Activated naive CD4-positive, alpha-beta T cell treated with anti-CD3 and anti-CD28 coated beads, Interleukin-2, amount 50 U/mL, for 72 hours (primary cell): ENCODE measurements around the gene MAPK1. TPM values are rescaled to one million over a fixed set of nuclear protein-coding genes. Genes with fewer than 3 reads are reported as not detected.
"Not testable (repeated sequence)": the region's sequence is repeated elsewhere in the genome, so short reads cannot be mapped to it uniquely, and the experiment has no call there.

ENCODE experiments used
- ATAC-seq, 2 donors: fragments of 150-1000 bp; cut with Tn5 transposase; 2 replicates each; pipeline ENCODE4 v1.10.0; 2021; ENCODE audit warnings: mild to moderate bottlenecking in 2 of 2, moderate library complexity in 2 of 2
- DNase-seq, 2 donors: peaks; one replicate each; pipeline ENCODE4 v3.0.0; 2021 to 2022; ENCODE audit warnings: low spot score in 2 of 2
- H3K27ac Mint-ChIP-seq, 2 donors: one replicate each; pipeline ENCODE4 v1.8.0; 2022; ENCODE audit warnings: mild to moderate bottlenecking in 2 of 2, mixed read lengths in 2 of 2
- H3K36me3 Mint-ChIP-seq, 2 donors: one replicate each; pipeline ENCODE4 v1.8.0; 2022; ENCODE audit warnings: mixed read lengths in 2 of 2
- H3K9me3 Mint-ChIP-seq, 2 donors: one replicate each; pipeline ENCODE4 v1.8.0; 2022; ENCODE audit warnings: mixed read lengths in 2 of 2
- total RNA-seq, 2 donors: library from RNA; stranded (reverse); gene quantifications; one replicate each; pipeline ENCODE4 v1.2.3, GENCODE V29; 2022

The MAPK1 gene
- total RNA-seq, 2 donors from 2014 or later: 80.3 to 92.6 TPM

DNA sequence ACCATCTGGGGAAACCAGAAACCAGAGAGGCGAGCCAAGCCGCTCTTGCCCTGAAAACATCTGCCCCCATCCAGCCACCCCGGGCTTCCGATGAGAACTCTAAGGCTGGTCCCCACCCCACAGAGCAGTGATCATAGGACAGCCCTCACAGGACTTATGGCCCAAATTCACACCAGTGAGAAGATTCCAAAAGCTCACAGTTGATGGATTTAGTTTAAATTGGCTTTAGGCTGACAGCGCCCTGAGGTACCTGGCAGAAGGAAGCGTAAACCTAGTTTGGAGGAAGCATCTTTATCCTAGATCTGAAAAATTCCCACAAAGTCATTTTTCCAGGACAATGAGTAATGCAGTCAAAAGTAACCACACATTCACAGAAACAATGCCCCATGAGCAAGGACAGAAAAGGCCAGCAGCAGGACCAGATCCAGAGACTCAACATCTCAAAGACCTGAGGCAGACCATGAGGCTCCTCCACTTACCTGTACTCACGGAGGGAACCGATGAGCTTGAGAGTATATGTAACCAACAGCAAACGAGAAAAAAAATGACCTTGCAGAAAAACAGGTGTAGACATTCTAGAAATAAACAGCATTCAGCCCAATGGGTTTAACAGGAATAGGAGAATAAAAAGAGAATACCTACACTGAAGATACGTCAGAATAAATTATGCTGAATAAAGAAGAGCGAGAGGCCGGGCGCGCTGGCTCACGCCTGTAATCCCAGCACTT lies 150.9 kb downstream of the MAPK1 start:
- DNase-seq, H3K27ac Mint-ChIP-seq, H3K9me3 Mint-ChIP-seq, H3K36me3 Mint-ChIP-seq, ATAC-seq: not testable (repeated sequence)

DNA sequence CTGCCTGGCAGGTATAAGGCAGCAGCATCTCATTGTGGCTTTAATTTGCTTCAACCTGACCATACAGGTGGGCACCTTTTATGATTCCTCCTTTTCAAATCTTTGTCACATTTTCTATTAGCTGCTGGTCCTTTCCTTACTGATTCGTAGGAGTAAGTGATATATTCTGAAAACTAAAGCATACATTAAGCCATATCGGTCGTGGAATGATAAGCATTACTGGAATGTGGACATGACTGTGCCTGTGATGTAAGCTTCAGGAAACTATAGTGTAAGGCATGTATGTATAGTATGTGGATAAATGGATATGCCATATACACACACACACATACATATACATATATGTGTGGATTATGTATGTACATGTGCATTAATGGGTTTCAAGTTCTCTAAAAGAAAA lies 152.7 kb downstream of the MAPK1 start:
- no peak overlapping the region for H3K27ac Mint-ChIP-seq
- no peaks in the 10 kb centered on the region for H3K36me3 Mint-ChIP-seq
- DNase-seq (no peak), ATAC-seq (no peak)
- H3K9me3 Mint-ChIP-seq: no peaks in the 10 kb centered on the region

DNA sequence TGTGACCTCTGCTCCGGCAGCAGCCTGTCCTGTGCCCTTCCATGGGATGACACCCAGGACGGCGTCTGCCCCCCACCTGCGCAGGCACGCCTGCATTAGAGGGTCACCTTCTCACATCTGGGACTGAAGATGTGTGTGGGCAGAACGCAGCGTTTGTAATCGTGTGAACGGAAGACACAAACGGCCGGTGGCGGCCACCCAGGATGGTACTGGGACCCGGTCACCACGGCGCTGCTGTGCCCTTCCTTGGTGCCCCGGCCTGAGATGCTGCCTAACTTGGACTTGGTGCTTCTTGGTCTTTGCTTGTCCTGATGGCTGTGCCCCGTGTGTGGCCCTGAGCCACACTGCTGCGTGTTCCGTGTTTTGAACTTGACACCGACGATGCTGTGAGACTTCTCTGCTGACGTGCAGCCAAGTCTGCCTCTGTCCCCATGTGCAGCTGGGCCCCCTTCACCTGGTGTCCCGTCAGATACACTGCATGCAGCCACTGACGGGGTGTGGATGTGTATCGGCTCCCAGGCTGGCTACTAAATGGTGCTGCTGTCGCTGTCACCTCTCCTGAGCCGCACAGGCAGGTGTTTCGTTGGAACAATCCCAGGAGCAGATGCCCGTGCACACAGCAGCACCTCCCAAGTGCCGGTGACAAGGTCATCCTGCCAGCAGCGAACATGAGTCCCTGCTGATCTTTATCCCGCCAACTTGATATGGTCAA lies 153.2 kb downstream of the MAPK1 start:
- ATAC-seq (no peak), DNase-seq (no peak)
- Mint-ChIP-seq H3K36me3 (no peaks in the 10 kb centered on the region), H3K27ac (no peak overlapping the region), H3K9me3 (no peaks in the 10 kb centered on the region)

GRCh38 chr22:21713428-21714058 lies 153.9 kb downstream of the MAPK1 start:
- H3K36me3 Mint-ChIP-seq: no peaks in the 10 kb centered on the region
- no peak for DNase-seq
- no peak overlapping the region for H3K27ac Mint-ChIP-seq
- ATAC-seq: peak; percentile 65 to 75
- no peaks in the 10 kb centered on the region for H3K9me3 Mint-ChIP-seq

- Mint-ChIP-seq H3K9me3 (no peaks in the 10 kb centered on the region), H3K27ac (no peak overlapping the region), H3K36me3 (no peaks in the 10 kb centered on the region)
- peak; percentile 84 to 92 for ATAC-seq
- DNase-seq: peak in 1 of 2 donors; percentile 55
Measured at GRCh38 chr22:21712751-21713427, 154.6 kb downstream of the MAPK1 start.

GRCh38 chr22:21711851-21712250 lies 155.6 kb downstream of the MAPK1 start:
- no peaks in the 10 kb centered on the region for H3K9me3 Mint-ChIP-seq
- H3K27ac Mint-ChIP-seq: no peak overlapping the region
- no peaks in the 10 kb centered on the region for H3K36me3 Mint-ChIP-seq
- DNase-seq: no peak
- ATAC-seq: no peak

GRCh38 chr22:21710156-21710555 lies 157.3 kb downstream of the MAPK1 start:
- H3K36me3 Mint-ChIP-seq: no peaks in the 10 kb centered on the region
- no peak for ATAC-seq
- DNase-seq: no peak
- no peak overlapping the region for H3K27ac Mint-ChIP-seq
- H3K9me3 Mint-ChIP-seq: no peaks in the 10 kb centered on the region

DNA sequence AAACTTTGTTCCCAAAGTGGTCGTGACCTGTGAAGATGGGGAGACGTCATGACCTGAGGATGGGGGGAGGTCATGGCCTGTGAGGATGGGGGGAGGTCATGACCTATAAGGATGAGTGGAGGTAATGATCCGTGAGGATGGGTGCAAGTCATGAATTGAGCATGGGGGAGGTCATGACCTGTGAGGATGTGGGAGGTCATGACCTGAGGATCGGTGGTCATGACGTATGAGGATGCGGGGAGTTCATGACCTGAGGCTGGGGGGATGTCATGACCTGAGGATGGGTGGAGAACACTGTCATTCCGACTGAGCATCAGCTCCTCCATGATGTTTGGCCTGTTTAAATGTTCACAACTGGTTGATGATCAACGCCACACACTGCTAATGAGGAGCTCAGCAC lies 157.8 kb downstream of the MAPK1 start:
- DNase-seq (no peak), ATAC-seq (no peak)
- Mint-ChIP-seq H3K27ac (no peak overlapping the region), H3K36me3 (no peaks in the 10 kb centered on the region), H3K9me3 (no peaks in the 10 kb centered on the region)

DNA sequence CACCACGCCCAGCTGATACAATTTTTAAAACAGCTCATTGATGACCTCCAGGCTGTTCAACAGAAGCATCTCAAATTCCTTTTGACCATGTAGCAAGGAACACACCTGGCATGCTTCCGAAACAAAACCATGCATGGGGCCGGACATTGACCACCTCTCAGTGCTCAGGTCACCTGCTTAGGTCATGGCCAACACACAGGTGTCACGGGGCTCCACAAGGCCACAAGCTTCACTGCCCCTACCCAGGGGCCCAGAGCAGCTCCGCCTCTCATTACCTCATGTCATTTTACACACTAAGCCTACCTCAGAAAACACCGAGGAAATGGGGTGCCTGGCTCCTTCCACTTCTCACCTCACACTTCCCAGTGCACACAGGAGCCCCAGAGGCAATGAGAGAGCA lies 158.5 kb downstream of the MAPK1 start:
- no peak overlapping the region for H3K27ac Mint-ChIP-seq
- no peaks in the 10 kb centered on the region for H3K9me3 Mint-ChIP-seq
- H3K36me3 Mint-ChIP-seq: no peaks in the 10 kb centered on the region
- ATAC-seq (no peak), DNase-seq (no peak)

GRCh38 chr22:21707677-21708076 lies 159.8 kb downstream of the MAPK1 start:
- no peak for DNase-seq
- no peaks in the 10 kb centered on the region for H3K36me3 Mint-ChIP-seq

More at GRCh38 chr22:21707677-21708076, 159.8 kb downstream of the MAPK1 start:
- Mint-ChIP-seq H3K27ac (no peak overlapping the region), H3K9me3 (no peaks in the 10 kb centered on the region)
- no peak for ATAC-seq

Other genes with a start within 250 kb of the MAPK1 start
- gene YDJC, start 237.6 kb downstream of the MAPK1 start, total RNA-seq: 10 to 100 TPM; 26.9 to 47.9 TPM
- gene CCDC116, start 234.9 kb downstream of the MAPK1 start, total RNA-seq: under 1 TPM in 1 of 2 donors, not detected in 1; 0.54 TPM
- 10 to 100 TPM; 25.3 to 27.8 TPM for gene SDF2L1, start 225.3 kb downstream of the MAPK1 start, total RNA-seq
- 10 to 100 TPM; 33.9 to 50.5 TPM for gene PPIL2, start 201.6 kb downstream of the MAPK1 start, total RNA-seq
- 1 to 10 TPM; 2.4 to 4.9 TPM for gene YPEL1, start 131.9 kb downstream of the MAPK1 start, total RNA-seq
- gene PPM1F, start 85.2 kb upstream of the MAPK1 start, total RNA-seq: 10 to 100 TPM; 16.8 to 17.5 TPM
- gene TOP3B, start 115.1 kb upstream of the MAPK1 start, total RNA-seq: 10 to 100 TPM; 41.4 to 42.7 TPM